GM19238 (cell line): ENCODE measurements around the gene FOSL1.
A peak's percentile ranks its signal among the peaks of the same experiment; 100 is the strongest.

ENCODE experiments used
- DNase-seq: peaks from one replicate; pipeline ENCODE4 v3.0.0; 2011; ENCODE audit warnings: low spot score; ENCODE audit not compliant: insufficient read length

FOSL1 gene

GRCh38 chr11:65919573-65920371 is 19.6 kb upstream of the FOSL1 start:
- DNase-seq: peak; percentile 68

- peak; percentile 98 for DNase-seq
These were observed 19.0 kb upstream of the FOSL1 start, which contains the start of gene DRAP1 for GRCh38 chr11:65919141-65919572. TSS of gene DRAP1 (plus strand) at chr11:65919426. CDS start at chr11:65919502, 76 bp downstream.

GRCh38 chr11:65918211-65919140 is 18.3 kb upstream of the FOSL1 start, which contains the start of gene C11orf68:
TSS of gene C11orf68 (minus strand) at chr11:65919062. CDS start at chr11:65919031, 31 bp downstream.
- DNase-seq: no peak

- no peak for DNase-seq
These were observed 17.4 kb upstream of the FOSL1 start for GRCh38 chr11:65917434-65918210.

- DNase-seq: no peak
These were observed 16.9 kb upstream of the FOSL1 start for GRCh38 chr11:65917077-65917433.

GRCh38 chr11:65916391-65916790 is 16.2 kb upstream of the FOSL1 start:
- no peak for DNase-seq

GRCh38 chr11:65915821-65916251 is 15.6 kb upstream of the FOSL1 start:
- DNase-seq: no peak

GRCh38 chr11:65915101-65915820 is 15.1 kb upstream of the FOSL1 start:
- DNase-seq: no peak

- DNase-seq: no peak
These were observed 12.7 kb upstream of the FOSL1 start for GRCh38 chr11:65912845-65913244.

- no peak for DNase-seq
These were observed 11.7 kb upstream of the FOSL1 start for GRCh38 chr11:65911682-65912568.

- no peak for DNase-seq
These were observed 7.7 kb upstream of the FOSL1 start for GRCh38 chr11:65907878-65908277.

GRCh38 chr11:65906602-65907001 is 6.4 kb upstream of the FOSL1 start:
- no peak for DNase-seq

GRCh38 chr11:65903715-65904114 is 3.5 kb upstream of the FOSL1 start:
- no peak for DNase-seq

GRCh38 chr11:65903068-65903481 is 2.9 kb upstream of the FOSL1 start:
- no peak for DNase-seq

GRCh38 chr11:65900899-65901180 is 652 bp upstream of the FOSL1 start:
- no peak for DNase-seq

GRCh38 chr11:65899356-65900124 is 648 bp downstream of the FOSL1 start:
- DNase-seq: no peak

- DNase-seq: no peak
These were observed 1.4 kb downstream of the FOSL1 start for GRCh38 chr11:65898656-65899355.

- DNase-seq: no peak
These were observed 3.1 kb downstream of the FOSL1 start for GRCh38 chr11:65897020-65897471.
